NB4 (cell line): ENCODE measurements around the gene METAP1.

Experiments used
- POLR2A ChIP-seq: IDR thresholded peaks from 2 replicates; pipeline ENCODE4 v1.6.1; 2011; ENCODE audit warnings: mild to moderate bottlenecking; ENCODE audit not compliant: insufficient read length; ENCODE audit errors: extremely low read depth
- TF ChIP-seq, protein P1 (sequence below): IDR thresholded peaks from one replicate; pipeline ENCODE4 v1.5.1; 2012; ENCODE audit warnings: low read depth, low read length
- TF ChIP-seq, protein P2 (sequence below): IDR thresholded peaks from 2 replicates; pipeline ENCODE4 v1.6.1; 2011; ENCODE audit warnings: low read depth, low read length

DNA sequence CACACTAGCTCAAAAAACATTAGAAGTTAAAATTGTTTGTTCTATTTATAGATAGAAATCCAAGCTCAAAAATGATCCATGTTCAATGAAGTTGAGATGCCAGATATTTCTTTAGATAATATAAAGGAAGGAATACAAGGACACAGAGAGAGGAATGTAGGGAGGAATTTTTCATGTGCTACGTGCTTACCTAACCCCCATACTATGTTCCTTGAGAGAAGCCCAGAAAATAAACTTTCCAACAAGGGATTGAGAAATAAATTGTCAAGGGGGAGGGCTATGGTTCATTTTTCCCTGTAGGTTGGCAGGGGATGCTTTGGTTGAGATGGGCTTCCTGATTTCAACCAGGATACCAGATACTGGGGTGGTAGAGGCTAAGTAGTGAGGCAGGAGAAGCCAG lies 108.6 kb downstream of the METAP1 start:
- TF ChIP-seq POLR2A: no peak
- TF ChIP-seq, protein P1, sequence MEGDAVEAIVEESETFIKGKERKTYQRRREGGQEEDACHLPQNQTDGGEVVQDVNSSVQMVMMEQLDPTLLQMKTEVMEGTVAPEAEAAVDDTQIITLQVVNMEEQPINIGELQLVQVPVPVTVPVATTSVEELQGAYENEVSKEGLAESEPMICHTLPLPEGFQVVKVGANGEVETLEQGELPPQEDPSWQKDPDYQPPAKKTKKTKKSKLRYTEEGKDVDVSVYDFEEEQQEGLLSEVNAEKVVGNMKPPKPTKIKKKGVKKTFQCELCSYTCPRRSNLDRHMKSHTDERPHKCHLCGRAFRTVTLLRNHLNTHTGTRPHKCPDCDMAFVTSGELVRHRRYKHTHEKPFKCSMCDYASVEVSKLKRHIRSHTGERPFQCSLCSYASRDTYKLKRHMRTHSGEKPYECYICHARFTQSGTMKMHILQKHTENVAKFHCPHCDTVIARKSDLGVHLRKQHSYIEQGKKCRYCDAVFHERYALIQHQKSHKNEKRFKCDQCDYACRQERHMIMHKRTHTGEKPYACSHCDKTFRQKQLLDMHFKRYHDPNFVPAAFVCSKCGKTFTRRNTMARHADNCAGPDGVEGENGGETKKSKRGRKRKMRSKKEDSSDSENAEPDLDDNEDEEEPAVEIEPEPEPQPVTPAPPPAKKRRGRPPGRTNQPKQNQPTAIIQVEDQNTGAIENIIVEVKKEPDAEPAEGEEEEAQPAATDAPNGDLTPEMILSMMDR: no peak
- TF ChIP-seq, protein P2, sequence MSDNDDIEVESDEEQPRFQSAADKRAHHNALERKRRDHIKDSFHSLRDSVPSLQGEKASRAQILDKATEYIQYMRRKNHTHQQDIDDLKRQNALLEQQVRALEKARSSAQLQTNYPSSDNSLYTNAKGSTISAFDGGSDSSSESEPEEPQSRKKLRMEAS: no peak
